GM19395 (cell line): ENCODE measurements around the gene TFB1M.

ENCODE experiments used
- ATAC-seq: cut with Tn5 transposase; IDR thresholded peaks from one replicate; pipeline ENCODE4 v1.9.1; 2021; ENCODE audit warnings: mild to moderate bottlenecking, moderate library complexity; ENCODE audit not compliant: unreplicated experiment

Gene TFB1M

GRCh38 chr6:155265843-155266535, 48.3 kb downstream of the TFB1M start:
- ATAC-seq = no peak

- ATAC-seq = no peak
Measured at GRCh38 chr6:155264693-155265320, 49.5 kb downstream of the TFB1M start.

GRCh38 chr6:155263373-155264063, 50.8 kb downstream of the TFB1M start, which contains the start of gene CLDN20:
Gene CLDN20 (plus strand): TSS chr6:155264013. CDS start chr6:155275720, 11,707 bp downstream.
- ATAC-seq = no peak

- ATAC-seq = no peak
Measured at GRCh38 chr6:155262655-155263054, 51.6 kb downstream of the TFB1M start.

- no peak for ATAC-seq
Measured at GRCh38 chr6:155261111-155261900, 53.0 kb downstream of the TFB1M start.

GRCh38 chr6:155260686-155261085, 53.6 kb downstream of the TFB1M start:
- ATAC-seq = peak; percentile 82

- ATAC-seq = no peak
Measured at GRCh38 chr6:155259897-155260296, 54.4 kb downstream of the TFB1M start.

- no peak for ATAC-seq
Measured at GRCh38 chr6:155259204-155259603, 55.1 kb downstream of the TFB1M start.

- no peak for ATAC-seq
Measured at GRCh38 chr6:155257796-155258195, 56.5 kb downstream of the TFB1M start.

- ATAC-seq = no peak
Measured at GRCh38 chr6:155256122-155256795, 58.0 kb downstream of the TFB1M start.

- ATAC-seq = no peak
Measured at GRCh38 chr6:155254139-155254538, 60.1 kb downstream of the TFB1M start.

GRCh38 chr6:155253337-155253736, 60.9 kb downstream of the TFB1M start:
- no peak for ATAC-seq

GRCh38 chr6:155252581-155252980, 61.7 kb downstream of the TFB1M start:
- ATAC-seq = no peak

- no peak for ATAC-seq
Measured at GRCh38 chr6:155250701-155251381, 63.4 kb downstream of the TFB1M start.

- no peak for ATAC-seq
Measured at GRCh38 chr6:155248008-155249001, 66.0 kb downstream of the TFB1M start.

- no peak for ATAC-seq
Measured at GRCh38 chr6:155247618-155248007, 66.7 kb downstream of the TFB1M start.

GRCh38 chr6:155246825-155247224, 67.5 kb downstream of the TFB1M start:
- no peak for ATAC-seq

- ATAC-seq = no peak
Measured at GRCh38 chr6:155245831-155246230, 68.5 kb downstream of the TFB1M start.

- ATAC-seq = no peak
Measured at GRCh38 chr6:155245193-155245592, 69.1 kb downstream of the TFB1M start.
